ENCODE data around the gene GAGE12J.
"Not testable (repeated sequence)": the region's sequence is repeated elsewhere in the genome, so short reads cannot be mapped to it uniquely, and the experiment has no call there.

Gene GAGE12J

DNA sequence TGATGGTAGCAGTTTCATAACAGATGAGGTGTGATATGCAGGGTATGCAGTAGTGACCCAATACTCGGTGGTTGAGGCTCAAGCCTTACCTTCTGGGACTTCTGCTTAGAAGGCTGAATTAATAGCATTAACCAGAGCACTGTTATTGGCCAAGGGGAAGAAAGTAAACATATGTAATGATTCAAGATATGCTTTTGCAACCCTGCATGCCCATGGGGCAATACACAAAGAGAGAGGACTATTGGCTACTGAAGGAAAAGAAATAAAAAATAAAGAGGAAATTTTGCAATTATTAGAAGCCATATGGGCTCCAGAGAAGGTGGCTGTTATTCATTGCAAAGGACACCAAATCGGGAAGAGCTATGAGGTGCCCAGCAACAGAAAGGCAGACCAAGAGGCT is 9.7 kb upstream of the GAGE12J start:
- no peak for DNase-seq

DNA sequence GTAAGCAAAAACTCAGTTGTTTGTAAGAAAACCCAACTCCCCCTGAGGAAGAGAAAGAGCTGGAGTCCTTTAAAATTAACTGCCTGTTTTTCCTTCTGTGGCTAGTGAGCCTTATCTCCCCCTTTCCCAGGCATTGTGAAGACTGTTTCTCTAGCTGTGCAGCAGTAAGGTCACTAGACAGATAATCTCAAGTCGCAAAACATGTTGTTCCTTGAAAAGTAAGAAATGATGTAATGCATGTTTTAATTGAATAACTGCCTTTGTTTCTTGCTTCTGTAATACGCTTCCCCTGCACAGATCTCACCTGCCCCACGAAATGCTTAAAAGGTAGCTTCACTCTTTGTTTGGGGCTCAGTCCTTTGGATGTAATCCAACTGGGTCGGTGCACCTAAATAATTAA is 5.8 kb upstream of the GAGE12J start:
- no peak for DNase-seq

DNA sequence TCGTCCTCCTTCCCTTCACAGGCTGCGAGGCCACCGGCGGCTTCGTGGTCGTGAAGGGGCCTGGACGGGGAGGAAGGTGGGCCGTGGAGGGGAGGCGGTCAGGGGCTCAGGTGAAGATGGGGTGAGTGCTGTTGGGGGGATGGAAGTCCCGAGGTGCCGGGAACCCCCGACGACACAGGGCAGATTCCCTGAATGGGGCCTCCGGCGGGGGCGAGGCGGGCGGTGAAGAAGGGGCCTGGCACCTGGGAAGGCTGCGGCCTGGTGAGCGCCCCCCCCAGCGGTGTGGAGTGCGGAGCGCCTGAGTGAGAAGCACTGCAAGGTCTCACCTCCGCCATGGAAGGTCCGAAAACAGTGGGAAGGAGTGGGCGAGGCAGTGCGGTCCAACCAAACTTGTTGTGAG is 429 bp downstream of the GAGE12J start:
- DNase-seq = not testable (repeated sequence)

DNA sequence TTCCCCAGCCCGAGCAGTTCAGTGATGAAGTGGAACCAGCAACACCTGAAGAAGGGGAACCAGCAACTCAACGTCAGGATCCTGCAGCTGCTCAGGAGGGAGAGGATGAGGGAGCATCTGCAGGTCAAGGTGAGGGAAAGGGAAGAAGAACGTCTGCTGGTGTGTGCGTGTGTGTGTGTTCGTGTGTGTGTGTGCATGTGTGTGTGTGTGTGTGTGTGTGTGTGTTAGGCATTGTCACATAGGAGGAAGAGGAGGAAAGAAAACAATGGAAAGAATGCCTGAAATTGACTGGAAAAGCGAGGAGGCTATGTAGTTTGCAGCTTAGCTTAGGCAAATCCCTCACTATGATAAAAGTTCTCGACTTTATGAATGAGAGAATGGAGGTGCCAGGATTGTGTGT is 1.9 kb downstream of the GAGE12J start:
- DNase-seq = not testable (repeated sequence)

DNA sequence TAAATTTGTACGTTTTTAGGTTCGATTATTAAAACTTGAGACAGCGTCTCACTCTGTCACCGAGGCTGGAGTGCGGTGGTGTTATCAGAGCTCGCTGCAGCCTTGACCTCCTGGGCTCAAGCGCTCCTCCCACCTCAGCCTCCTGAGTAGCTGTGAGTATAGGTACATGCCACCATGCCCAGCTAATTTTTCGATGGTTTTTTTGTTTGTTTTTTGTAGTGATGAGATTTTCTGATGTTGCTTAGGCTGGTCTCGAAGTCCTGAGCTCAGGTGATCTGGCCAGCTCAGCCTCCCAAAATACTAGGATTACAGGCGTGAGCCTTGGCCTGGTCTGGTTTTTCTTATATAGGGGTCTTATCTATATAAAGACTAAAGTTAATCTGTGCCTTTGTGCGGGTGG is 8.6 kb downstream of the GAGE12J start:
- DNase-seq = not testable (repeated sequence)

DNA sequence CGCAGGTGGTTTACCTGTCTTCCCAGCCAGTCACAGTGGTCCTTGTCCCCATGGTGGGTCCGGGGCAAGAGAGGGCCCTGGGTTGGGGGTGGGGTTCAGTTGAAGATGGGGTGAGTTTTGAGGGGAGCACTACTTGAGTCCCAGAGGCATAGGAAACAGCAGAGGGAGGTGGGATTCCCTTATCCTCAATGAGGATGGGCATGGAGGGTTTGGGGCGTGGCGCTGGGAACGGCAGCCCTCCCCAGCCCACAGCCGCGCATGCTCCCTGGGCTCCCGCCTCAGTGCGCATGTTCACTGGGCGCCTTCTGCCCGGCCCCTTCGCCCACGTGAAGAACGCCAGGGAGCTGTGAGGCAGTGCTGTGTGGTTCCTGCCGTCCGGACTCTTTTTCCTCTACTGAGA is 9.4 kb downstream of the GAGE12J start, which contains the start of gene GAGE13:
TSS of gene GAGE13 (plus strand) at position 301 of the 400 bp plus-strand sequence. CDS start 1,156 bp downstream, outside the sequence.
- DNase-seq = not testable (repeated sequence)

DNA sequence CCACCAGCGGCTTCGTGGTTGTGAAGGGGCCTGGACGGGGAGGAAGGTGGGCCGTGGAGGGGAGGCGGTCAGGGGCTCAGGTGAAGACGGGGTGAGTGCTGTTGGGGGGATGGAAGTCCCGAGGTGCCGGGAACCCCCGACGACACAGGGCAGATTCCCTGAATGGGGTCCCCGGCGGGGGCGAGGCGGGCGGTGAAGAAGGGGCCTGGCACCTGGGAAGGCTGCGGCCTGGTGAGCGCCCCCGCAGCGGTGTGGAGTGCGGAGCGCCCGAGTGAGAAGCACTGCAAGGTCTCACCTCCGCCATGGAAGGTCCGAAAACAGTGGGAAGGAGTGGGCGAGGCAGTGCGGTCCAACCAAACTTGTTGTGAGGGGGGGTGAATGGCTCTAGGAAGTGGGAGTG is 10.0 kb downstream of the GAGE12J start:
- not testable (repeated sequence) for DNase-seq

DNA sequence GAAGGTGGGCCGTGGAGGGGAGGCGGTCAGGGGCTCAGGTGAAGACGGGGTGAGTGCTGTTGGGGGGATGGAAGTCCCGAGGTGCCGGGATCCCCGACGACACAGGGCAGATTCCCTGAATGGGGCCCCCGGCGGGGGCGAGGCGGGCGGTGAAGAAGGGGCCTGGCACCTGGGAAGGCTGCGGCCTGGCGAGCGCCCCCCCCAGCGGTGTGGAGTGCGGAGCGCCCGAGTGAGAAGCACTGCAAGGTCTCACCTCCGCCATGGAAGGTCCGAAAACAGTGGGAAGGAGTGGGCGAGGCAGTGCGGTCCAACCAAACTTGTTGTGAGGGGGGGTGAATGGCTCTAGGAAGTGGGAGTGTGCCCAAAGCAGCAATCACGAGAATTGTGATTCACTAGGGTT is 19.6 kb downstream of the GAGE12J start:
- not testable (repeated sequence) for DNase-seq

DNA sequence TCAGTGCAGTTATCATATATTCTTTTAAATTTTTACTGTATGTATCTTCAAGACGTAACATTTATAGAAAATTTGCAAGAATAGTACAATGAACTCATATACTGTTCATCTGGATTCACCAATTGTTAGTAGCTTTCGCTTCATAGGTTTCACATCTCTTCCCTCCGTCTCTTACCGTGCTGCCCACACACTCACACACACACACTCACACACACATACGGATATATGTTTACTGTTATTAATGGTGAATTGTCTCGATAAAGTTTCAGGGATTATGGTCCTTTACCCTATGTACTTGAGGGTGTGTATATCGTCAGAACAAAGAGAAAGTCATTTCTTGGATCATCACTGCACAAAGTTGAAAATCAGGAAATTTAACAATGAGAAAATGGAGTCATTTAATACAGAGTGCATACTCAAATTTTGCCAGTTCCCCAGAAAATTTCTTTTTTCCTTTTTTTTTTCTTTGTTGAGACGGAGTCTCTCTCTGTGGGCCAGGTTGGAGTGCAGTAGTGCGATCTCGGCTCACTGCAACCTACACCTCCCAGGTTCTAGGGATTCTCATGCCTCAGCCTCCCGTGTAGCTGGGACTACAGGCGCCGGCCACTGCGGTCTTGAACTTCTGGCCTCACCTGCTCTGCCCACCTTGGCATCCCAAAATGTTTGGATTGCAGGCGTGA is 22.8 kb downstream of the GAGE12J start:
- DNase-seq = not testable (repeated sequence)

DNA sequence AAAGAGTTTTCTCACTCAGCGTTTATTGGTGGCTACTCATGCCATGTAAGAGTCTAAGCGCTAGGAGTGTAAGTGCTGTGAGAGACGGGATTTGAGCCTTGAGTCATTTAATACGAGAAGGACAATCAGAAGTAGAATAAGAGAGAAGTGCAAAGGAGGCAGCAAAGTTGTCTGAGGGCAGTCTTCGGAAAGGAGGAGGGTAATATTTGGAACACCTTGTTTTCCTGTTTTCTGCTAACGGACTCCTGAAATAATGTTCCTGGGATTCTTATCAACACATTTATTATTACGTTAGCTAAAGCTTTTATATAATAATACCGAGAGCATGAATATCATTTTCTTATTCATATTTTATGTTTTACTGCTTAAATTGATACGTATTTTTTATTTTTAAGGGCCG is 23.6 kb downstream of the GAGE12J start:
- not testable (repeated sequence) for DNase-seq

DNA sequence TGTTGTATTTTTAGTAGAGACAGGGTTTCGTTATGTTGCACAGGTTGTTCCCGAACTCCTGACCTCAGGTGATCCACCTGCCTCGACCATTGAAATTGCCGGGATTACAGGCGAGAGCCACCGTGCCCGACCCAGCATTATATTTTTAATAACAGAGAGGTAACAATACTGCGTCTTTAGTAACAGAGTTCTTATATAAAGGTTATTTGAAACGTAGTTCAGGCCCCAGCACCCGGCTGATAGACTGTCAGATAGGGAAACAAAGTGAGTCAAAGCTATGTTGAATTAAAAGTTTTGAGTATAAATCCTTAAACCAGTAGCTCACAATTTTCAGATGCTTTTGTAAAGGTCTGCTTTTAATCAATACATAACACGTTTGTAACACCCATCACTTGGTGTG is 24.3 kb downstream of the GAGE12J start:
- DNase-seq = not testable (repeated sequence)
